Kidney (tissue), 14 donors: ENCODE data around the gene STYXL1. TPM values are rescaled to one million over a fixed set of nuclear protein-coding genes. Genes with fewer than 3 reads are reported as not detected.

Experiments used
- DNase-seq, 5 donors: peaks; one replicate each; pipeline ENCODE4 v3.0.0-alpha.2; 2013 to 2020
- FAIRE-seq: peaks from 2 replicates; lab custom pipeline; 2012; peaks lifted over from hg19 to GRCh38; lab: Jason Lieb, UNC
- H3K27ac ChIP-seq, 2 donors: one replicate each; pipeline ENCODE4 v1.7.0; 2013; ENCODE audit warnings: low read depth in 2 of 2, low read length in 2 of 2, inconsistent platforms in 1 of 2
- H3K27me3 ChIP-seq: one replicate; pipeline ENCODE4 v1.7.1; 2013; ENCODE audit warnings: low read length, inconsistent platforms; ENCODE audit not compliant: control insufficient read depth, insufficient read depth
- H3K36me3 ChIP-seq, 3 donors: one replicate each; pipeline versions ENCODE4 v1.7.0 to v1.7.1; 2013; ENCODE audit warnings: low read length in 3 of 3, control low read depth in 1 of 3, inconsistent platforms in 1 of 3; ENCODE audit not compliant: insufficient read depth in 3 of 3, control insufficient read depth in 2 of 3
- H3K4me1 ChIP-seq, 3 donors: one replicate each; pipeline versions ENCODE4 v1.7.0 to v1.7.1; 2013; ENCODE audit warnings: low read length in 3 of 3, inconsistent platforms in 1 of 3, low read depth in 1 of 3; ENCODE audit not compliant: control insufficient read depth in 2 of 3, insufficient read depth in 2 of 3
- H3K4me3 ChIP-seq, 3 donors: one replicate each; pipeline versions ENCODE4 v1.7.0 to v1.8.1; 2013; ENCODE audit warnings: low read length in 3 of 3, control low read depth in 1 of 3, inconsistent platforms in 1 of 3
- H3K9ac ChIP-seq, 3 donors: one replicate each; pipeline versions ENCODE4 v1.7.0 to v1.7.1; 2013; ENCODE audit warnings: low read length in 3 of 3, control low read depth in 1 of 3, inconsistent platforms in 1 of 3
- H3K9me3 ChIP-seq, 3 donors: one replicate each; pipeline versions ENCODE4 v1.7.0 to v1.7.1; 2013; ENCODE audit warnings: low read length in 3 of 3, control low read depth in 1 of 3, inconsistent platforms in 1 of 3; ENCODE audit not compliant: control insufficient read depth in 2 of 3, insufficient read depth in 1 of 3
- CTCF ChIP-seq: IDR thresholded peaks from 3 replicates; pipeline ENCODE4 v1.5.1; 2012; ENCODE audit warnings: mild to moderate bottlenecking, moderate library complexity, borderline replicate concordance; ENCODE audit not compliant: insufficient read depth; ENCODE audit errors: extremely low read depth
- intact Hi-C: fragments of 100-400 bp; cut with DNase I; formaldehyde crosslinking; loops from one replicate; pipeline ENCODE4 v1.11.1; 2022
- polyA plus RNA-seq: library from polyadenylated mRNA; stranded (reverse); fragments of 350-450 nt; fragmentation: Illumina TruSeq; extraction: RNeasy Lipid Tissue Mini Kit (QIAGEN cat#74804); gene quantifications from one replicate; pipeline ENCODE4 v1.2.3, GENCODE V29; 2014; ENCODE audit warnings: low read depth, low replicate concordance; ENCODE audit not compliant: insufficient read depth
- total RNA-seq: library from RNA; stranded (reverse); fragmentation: NEBNext Ultra II Directional; extraction: Animal tissue kit (Norgen Biotek cat#: 25700); gene quantifications from one replicate; pipeline ENCODE4 v1.2.1, GENCODE V29; 2021
- donor health status: control.
- donor health status: control.
- donor health status: control.
- donor health status: control.
- donor health status: control.
- donor health status: DM: yes; HTN: yes; CAD: no.
- donor health status: Normal renal cell carcinoma (clear cell type).

The STYXL1 gene
- total and polyA plus RNA-seq, 2 donors from 2014 or later = 29.9 to 55.5 TPM

GRCh38 chr7:76016191-76016947, 31.4 kb downstream of the STYXL1 start:
- TF ChIP-seq CTCF = no peak
- intact Hi-C loops = loop anchor here (10.0 kb wide), 1 partner anchor 152 kb away; no protein-coding TSS in a partner anchor
- no peaks in the 10 kb centered on the region for H3K27me3 ChIP-seq
- peaks cover 0 to 5% (median 2%) of the 10 kb centered on the region in 3 donors for H3K36me3 ChIP-seq
- no peak overlapping the region for H3K27ac ChIP-seq
- H3K4me3 ChIP-seq = no peak overlapping the region
- H3K9ac ChIP-seq = no peak overlapping the region
- H3K4me1 ChIP-seq = no peaks in the 10 kb centered on the region
- FAIRE-seq (peak; percentile 55), DNase-seq (no peak)
- no peaks in the 10 kb centered on the region for H3K9me3 ChIP-seq

GRCh38 chr7:76011442-76011861, 36.3 kb downstream of the STYXL1 start:
- Histone ChIP-seq H3K4me1 (no peaks in the 10 kb centered on the region), H3K4me3 (no peak overlapping the region), H3K9ac (no peak overlapping the region), H3K36me3 (peaks cover 0 to 4% (median 0%) of the 10 kb centered on the region in 3 donors), H3K27ac (peak overlapping the region; percentile 20 to 47), H3K9me3 (no peaks in the 10 kb centered on the region), H3K27me3 (no peaks in the 10 kb centered on the region)
- TF ChIP-seq CTCF = no peak
- intact Hi-C loops = loop anchor here (10.0 kb wide), 1 partner anchor 147 kb away; no protein-coding TSS in a partner anchor
- peak in 1 of 5 donors; percentile 44 for DNase-seq
- FAIRE-seq = no peak

- Histone ChIP-seq H3K9me3 (no peaks in the 10 kb centered on the region), H3K4me3 (no peak overlapping the region), H3K27me3 (no peaks in the 10 kb centered on the region), H3K27ac (no peak overlapping the region), H3K36me3 (peaks cover 0 to 4% (median 0%) of the 10 kb centered on the region in 3 donors), H3K9ac (no peak overlapping the region), H3K4me1 (no peaks in the 10 kb centered on the region)
- intact Hi-C loops = loop anchor here (10.0 kb wide), 1 partner anchor 145 kb away; no protein-coding TSS in a partner anchor
- no peak for TF ChIP-seq CTCF
- DNase-seq = peak in 1 of 5 donors; percentile 36
- FAIRE-seq = no peak
Measured at GRCh38 chr7:76009672-76010600, 37.9 kb downstream of the STYXL1 start.
